GM11168 (cell line): ENCODE results near the gene PGM2L1.

Source experiments
- in situ Hi-C: fragments of 300-500 bp; cut with MboI; formaldehyde crosslinking; loops from one replicate; pipeline ENCODE4 v1.12.0; 2022; ENCODE audit warnings: low sequenced_read_pairs; ENCODE audit not compliant: unreplicated experiment

The PGM2L1 gene

GRCh38 chr11:74310857-74311256 is 87.4 kb downstream of the PGM2L1 start:
- in situ Hi-C loops, result no loop called here

DNA sequence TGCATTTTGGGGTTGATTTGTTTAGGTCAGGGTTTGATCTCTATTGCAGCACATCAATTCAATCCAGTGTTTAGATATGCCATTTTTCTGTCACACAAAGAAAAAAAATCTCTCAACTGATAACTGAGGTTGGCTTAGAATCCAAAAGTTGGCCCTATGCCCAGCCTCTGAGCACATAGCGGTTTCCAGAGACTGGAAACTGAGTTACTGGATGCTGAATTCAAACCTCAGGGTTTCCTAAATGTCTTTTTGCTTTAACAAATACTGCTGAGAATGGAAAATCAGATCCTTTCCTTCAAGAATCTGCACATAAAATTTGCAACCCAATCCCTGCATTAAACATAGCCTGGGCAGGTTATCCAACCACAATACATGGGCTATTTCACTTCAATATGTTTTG is 90.8 kb downstream of the PGM2L1 start:
- in situ Hi-C loops, result no loop called here

- in situ Hi-C loops, result no loop called here
These were observed 91.6 kb downstream of the PGM2L1 start for GRCh38 chr11:74306435-74307175.

DNA sequence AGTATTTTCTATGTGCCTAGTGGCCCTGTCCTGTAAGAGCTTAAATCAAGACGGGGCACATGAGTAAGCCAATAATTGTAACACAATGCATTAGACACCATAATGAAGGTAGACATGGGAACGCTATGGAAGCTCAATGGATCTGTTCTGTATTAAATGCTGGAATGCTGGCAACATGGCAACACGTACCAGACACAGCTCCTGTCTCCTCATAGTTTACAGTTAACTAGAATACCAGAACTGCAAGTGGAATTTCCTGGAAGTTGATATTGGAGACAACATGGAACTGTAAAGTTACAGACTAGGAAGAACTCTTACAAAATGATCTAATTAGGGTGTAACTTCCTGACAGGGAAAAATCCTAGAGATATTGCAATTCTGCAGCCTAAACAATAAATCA is 99.2 kb downstream of the PGM2L1 start:
- in situ Hi-C loops, result no loop called here

DNA sequence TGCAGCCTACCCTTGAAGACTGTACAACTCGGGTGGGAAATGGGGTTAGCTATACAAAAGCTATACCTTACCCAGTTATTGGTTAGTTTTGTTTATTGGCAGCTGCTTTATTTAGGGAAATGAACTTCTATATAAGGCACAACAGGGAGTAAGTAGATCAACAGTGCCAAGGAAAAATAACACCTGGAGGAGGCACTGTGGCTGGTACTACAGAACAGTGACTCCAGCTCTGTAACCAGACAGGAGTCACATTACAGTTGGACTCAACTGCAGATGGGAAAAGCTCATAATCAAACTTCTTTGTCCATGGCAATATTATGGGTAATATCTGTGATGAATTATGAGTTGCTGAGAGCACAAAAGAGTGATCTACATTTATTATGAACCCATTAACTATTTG is 100.7 kb downstream of the PGM2L1 start:
- in situ Hi-C loops, result no loop called here

- in situ Hi-C loops, result no loop called here
These were observed 109.3 kb downstream of the PGM2L1 start for GRCh38 chr11:74288911-74289310.

GRCh38 chr11:74288161-74288560 is 110.1 kb downstream of the PGM2L1 start:
- in situ Hi-C loops, result no loop called here

- in situ Hi-C loops, result no loop called here
These were observed 113.8 kb downstream of the PGM2L1 start for GRCh38 chr11:74284466-74284865.

GRCh38 chr11:74283580-74284180 is 114.6 kb downstream of the PGM2L1 start:
- in situ Hi-C loops, result no loop called here

GRCh38 chr11:74282914-74283371 is 115.3 kb downstream of the PGM2L1 start:
- in situ Hi-C loops, result no loop called here

DNA sequence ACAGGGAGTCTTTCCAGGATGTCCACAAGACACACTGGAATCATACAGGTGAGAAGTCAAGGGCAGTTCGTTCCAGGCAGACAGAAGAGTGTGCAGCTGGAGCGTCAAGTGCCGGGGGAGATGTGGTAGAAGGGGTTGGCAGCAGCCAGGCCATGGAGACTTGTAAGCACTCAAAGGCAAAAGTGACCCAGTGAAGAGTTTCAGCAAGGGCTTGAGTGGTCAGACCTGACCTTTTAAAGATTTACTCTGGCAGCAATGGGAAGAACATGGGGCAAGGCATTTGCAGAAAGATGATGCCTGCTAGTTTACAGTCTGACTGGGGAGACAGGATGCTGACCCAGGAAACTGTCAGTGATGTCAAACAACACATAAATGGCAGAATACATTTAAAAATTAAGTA is 115.8 kb downstream of the PGM2L1 start:
- in situ Hi-C loops, result no loop called here

DNA sequence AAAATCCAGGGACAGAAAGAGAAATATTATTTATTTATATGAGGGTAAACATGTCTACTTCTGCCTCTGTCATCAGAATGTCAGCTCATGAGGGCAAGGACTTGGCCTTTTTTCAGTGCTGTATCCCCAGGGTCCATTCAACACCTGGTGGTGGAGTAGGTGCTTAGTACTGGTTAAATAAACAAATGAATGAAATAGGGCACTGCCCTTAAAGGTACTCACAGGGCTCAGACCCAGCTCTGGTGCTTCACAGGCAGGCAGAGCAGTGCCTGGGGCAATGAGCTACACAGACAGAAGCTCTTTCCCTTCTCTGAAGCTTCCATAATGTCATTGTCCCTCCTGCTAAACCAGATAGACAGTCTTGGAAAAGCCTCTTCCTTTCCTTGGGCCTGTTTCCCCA is 117.7 kb downstream of the PGM2L1 start:
- in situ Hi-C loops, result no loop called here
